Kidney (tissue), 14 donors: ENCODE data around the gene EHD4. TPM values are rescaled to one million over a fixed set of nuclear protein-coding genes. Genes with fewer than 3 reads are reported as not detected.
A peak's percentile ranks its signal among the peaks of the same experiment; 100 is the strongest.

Experiments used
- DNase-seq, 5 donors: peaks; one replicate each; pipeline ENCODE4 v3.0.0-alpha.2; 2013 to 2020
- FAIRE-seq: peaks from 2 replicates; lab custom pipeline; 2012; peaks lifted over from hg19 to GRCh38; lab: Jason Lieb, UNC
- H3K27ac ChIP-seq, 2 donors: one replicate each; pipeline ENCODE4 v1.7.0; 2013; ENCODE audit warnings: low read depth in 2 of 2, low read length in 2 of 2, inconsistent platforms in 1 of 2
- H3K27me3 ChIP-seq: one replicate; pipeline ENCODE4 v1.7.1; 2013; ENCODE audit warnings: low read length, inconsistent platforms; ENCODE audit not compliant: control insufficient read depth, insufficient read depth
- H3K36me3 ChIP-seq, 3 donors: one replicate each; pipeline versions ENCODE4 v1.7.0 to v1.7.1; 2013; ENCODE audit warnings: low read length in 3 of 3, control low read depth in 1 of 3, inconsistent platforms in 1 of 3; ENCODE audit not compliant: insufficient read depth in 3 of 3, control insufficient read depth in 2 of 3
- H3K4me1 ChIP-seq, 3 donors: one replicate each; pipeline versions ENCODE4 v1.7.0 to v1.7.1; 2013; ENCODE audit warnings: low read length in 3 of 3, inconsistent platforms in 1 of 3, low read depth in 1 of 3; ENCODE audit not compliant: control insufficient read depth in 2 of 3, insufficient read depth in 2 of 3
- H3K4me3 ChIP-seq, 3 donors: one replicate each; pipeline versions ENCODE4 v1.7.0 to v1.8.1; 2013; ENCODE audit warnings: low read length in 3 of 3, control low read depth in 1 of 3, inconsistent platforms in 1 of 3
- H3K9ac ChIP-seq, 3 donors: one replicate each; pipeline versions ENCODE4 v1.7.0 to v1.7.1; 2013; ENCODE audit warnings: low read length in 3 of 3, control low read depth in 1 of 3, inconsistent platforms in 1 of 3
- H3K9me3 ChIP-seq, 3 donors: one replicate each; pipeline versions ENCODE4 v1.7.0 to v1.7.1; 2013; ENCODE audit warnings: low read length in 3 of 3, control low read depth in 1 of 3, inconsistent platforms in 1 of 3; ENCODE audit not compliant: control insufficient read depth in 2 of 3, insufficient read depth in 1 of 3
- intact Hi-C: fragments of 100-400 bp; cut with DNase I; formaldehyde crosslinking; loops from one replicate; pipeline ENCODE4 v1.11.1; 2022
- polyA plus RNA-seq: library from polyadenylated mRNA; stranded (reverse); fragments of 350-450 nt; fragmentation: Illumina TruSeq; extraction: RNeasy Lipid Tissue Mini Kit (QIAGEN cat#74804); gene quantifications from one replicate; pipeline ENCODE4 v1.2.3, GENCODE V29; 2014; ENCODE audit warnings: low read depth, low replicate concordance; ENCODE audit not compliant: insufficient read depth
- total RNA-seq: library from RNA; stranded (reverse); fragmentation: NEBNext Ultra II Directional; extraction: Animal tissue kit (Norgen Biotek cat#: 25700); gene quantifications from one replicate; pipeline ENCODE4 v1.2.1, GENCODE V29; 2021
- TF ChIP-seq, protein P1 (sequence below): IDR thresholded peaks from 3 replicates; pipeline ENCODE4 v1.5.1; 2012; ENCODE audit warnings: mild to moderate bottlenecking, moderate library complexity, borderline replicate concordance; ENCODE audit not compliant: insufficient read depth; ENCODE audit errors: extremely low read depth
- donor health status: control.
- donor health status: control.
- donor health status: control.
- donor health status: control.
- donor health status: control.
- donor health status: DM: yes; HTN: yes; CAD: no.
- donor health status: Normal renal cell carcinoma (clear cell type).

EHD4 gene
- total and polyA plus RNA-seq, 2 donors from 2014 or later, result 15.7 to 38.5 TPM

DNA sequence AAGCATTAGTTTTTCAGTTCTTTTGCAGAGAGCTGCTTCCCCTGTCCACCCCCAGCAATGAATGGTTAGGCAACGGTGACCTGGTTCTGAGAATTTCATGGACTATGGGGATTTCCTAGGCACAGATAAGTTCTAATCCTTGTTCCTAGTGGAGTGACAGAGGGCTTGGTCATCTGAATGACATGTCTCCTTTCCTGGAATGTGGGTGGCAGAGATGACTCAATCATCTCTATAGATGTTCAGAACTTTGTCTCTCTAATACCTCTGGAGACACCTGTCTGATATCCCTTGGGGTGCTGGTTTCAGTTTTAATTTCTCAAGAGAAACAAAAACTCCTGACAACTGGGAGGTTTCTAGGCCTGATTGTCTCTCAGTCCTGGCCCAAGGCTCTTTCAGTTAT, 38.1 kb upstream of the EHD4 start:
- DNase-seq (no peak), FAIRE-seq (no peak)
- Histone ChIP-seq H3K9me3 (peaks cover 0 to 3% (median 0%) of the 10 kb centered on the region in 3 donors), H3K27ac (no peak overlapping the region), H3K4me3 (no peak overlapping the region), H3K27me3 (no peaks in the 10 kb centered on the region), H3K9ac (no peak overlapping the region), H3K4me1 (peaks cover 0 to 2% (median 0%) of the 10 kb centered on the region in 3 donors), H3K36me3 (no peaks in the 10 kb centered on the region)
- intact Hi-C loops, result no loop called here
- TF ChIP-seq, protein P1, sequence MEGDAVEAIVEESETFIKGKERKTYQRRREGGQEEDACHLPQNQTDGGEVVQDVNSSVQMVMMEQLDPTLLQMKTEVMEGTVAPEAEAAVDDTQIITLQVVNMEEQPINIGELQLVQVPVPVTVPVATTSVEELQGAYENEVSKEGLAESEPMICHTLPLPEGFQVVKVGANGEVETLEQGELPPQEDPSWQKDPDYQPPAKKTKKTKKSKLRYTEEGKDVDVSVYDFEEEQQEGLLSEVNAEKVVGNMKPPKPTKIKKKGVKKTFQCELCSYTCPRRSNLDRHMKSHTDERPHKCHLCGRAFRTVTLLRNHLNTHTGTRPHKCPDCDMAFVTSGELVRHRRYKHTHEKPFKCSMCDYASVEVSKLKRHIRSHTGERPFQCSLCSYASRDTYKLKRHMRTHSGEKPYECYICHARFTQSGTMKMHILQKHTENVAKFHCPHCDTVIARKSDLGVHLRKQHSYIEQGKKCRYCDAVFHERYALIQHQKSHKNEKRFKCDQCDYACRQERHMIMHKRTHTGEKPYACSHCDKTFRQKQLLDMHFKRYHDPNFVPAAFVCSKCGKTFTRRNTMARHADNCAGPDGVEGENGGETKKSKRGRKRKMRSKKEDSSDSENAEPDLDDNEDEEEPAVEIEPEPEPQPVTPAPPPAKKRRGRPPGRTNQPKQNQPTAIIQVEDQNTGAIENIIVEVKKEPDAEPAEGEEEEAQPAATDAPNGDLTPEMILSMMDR, result no peak

DNA sequence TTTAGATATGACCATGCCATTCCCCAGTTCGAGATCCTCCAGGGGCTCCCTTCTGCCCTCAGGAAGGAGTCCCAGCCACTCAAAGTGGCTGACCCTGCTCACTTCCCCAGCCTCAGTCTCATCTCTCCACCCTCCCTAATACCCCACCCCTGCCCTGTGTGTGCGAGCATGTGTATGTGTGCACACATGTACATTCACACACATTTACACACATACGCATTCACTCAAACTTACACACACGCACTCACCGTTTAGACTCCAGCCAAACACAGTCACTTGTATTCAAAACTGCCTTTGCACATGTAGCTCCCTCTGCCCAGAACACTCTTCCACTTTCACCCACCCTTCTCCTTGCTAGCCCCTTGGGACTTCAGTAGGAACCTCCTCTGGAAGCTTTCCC, 37.1 kb upstream of the EHD4 start:
- Histone ChIP-seq H3K9ac (no peak overlapping the region), H3K4me3 (no peak overlapping the region), H3K9me3 (peaks cover 0 to 3% (median 0%) of the 10 kb centered on the region in 3 donors), H3K27ac (no peak overlapping the region), H3K27me3 (no peaks in the 10 kb centered on the region), H3K36me3 (no peaks in the 10 kb centered on the region), H3K4me1 (peaks cover 0 to 2% (median 0%) of the 10 kb centered on the region in 3 donors)
- no peak for FAIRE-seq
- DNase-seq, result peak in 1 of 5 donors; percentile 4
- intact Hi-C loops, result no loop called here
- TF ChIP-seq, protein P1, result no peak

DNA sequence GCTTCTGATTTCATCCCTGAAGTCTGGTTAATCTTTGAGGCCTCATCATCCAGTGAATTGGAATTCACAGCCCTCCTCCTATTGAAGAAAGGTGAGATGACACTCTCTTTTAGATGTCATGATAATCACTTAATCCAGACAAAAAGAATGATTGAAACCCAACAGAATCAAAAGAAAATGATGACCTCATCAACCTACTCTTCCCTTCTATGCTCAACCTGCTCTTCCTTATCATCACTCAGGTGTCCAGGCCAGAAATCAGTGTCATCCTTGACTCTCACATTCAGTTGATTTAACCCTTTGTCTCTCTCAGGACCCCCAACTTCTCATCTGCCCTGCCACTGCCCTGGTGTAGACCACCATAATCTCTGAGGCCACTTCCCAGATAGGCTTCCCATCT, 36.7 kb upstream of the EHD4 start:
- intact Hi-C loops, result no loop called here
- Histone ChIP-seq H3K27me3 (no peaks in the 10 kb centered on the region), H3K4me3 (no peak overlapping the region), H3K36me3 (no peaks in the 10 kb centered on the region), H3K9me3 (peaks cover 0 to 3% (median 0%) of the 10 kb centered on the region in 3 donors), H3K9ac (no peak overlapping the region), H3K4me1 (peaks cover 0 to 2% (median 0%) of the 10 kb centered on the region in 3 donors), H3K27ac (no peak overlapping the region)
- FAIRE-seq (no peak), DNase-seq (no peak)
- TF ChIP-seq, protein P1, result no peak

DNA sequence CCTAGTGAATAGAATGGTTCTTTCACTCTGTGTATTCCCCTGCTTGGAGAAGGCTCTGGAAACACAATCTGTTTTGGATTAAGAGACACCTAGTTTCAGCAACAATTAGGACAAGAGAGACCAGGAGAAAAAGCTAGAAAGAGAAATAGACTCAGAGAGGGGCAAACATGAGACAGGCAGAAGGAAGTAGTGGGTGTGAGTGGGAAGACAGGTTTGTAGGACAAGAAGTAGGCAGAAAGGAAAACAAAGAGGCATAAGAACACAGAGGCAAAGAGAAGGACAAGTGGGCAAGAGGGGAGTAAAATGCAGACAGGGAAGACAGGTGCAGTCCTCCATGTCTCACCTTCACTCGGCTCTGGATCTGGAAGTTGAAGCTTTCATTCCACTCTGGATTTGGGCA, 35.0 kb upstream of the EHD4 start:
- Histone ChIP-seq H3K4me3 (no peak overlapping the region), H3K27me3 (no peaks in the 10 kb centered on the region), H3K27ac (no peak overlapping the region), H3K9me3 (peaks cover 0 to 3% (median 0%) of the 10 kb centered on the region in 3 donors), H3K9ac (no peak overlapping the region), H3K4me1 (peaks cover 0 to 2% (median 0%) of the 10 kb centered on the region in 3 donors), H3K36me3 (no peaks in the 10 kb centered on the region)
- intact Hi-C loops, result no loop called here
- DNase-seq (no peak), FAIRE-seq (no peak)
- TF ChIP-seq, protein P1, result no peak
